SHP77 treated with DMSO at 0.1 percent for 48 hours (cell line): Measurements from ENCODE around the gene SETX.
"Not testable (repeated sequence)": the region's sequence is repeated elsewhere in the genome, so short reads cannot be mapped to it uniquely, and the experiment has no call there.

Experiments used
- DNase-seq: peaks from one replicate; lab custom pipeline; 2025; lab: John Stamatoyannopoulos, UW

Gene SETX

DNA sequence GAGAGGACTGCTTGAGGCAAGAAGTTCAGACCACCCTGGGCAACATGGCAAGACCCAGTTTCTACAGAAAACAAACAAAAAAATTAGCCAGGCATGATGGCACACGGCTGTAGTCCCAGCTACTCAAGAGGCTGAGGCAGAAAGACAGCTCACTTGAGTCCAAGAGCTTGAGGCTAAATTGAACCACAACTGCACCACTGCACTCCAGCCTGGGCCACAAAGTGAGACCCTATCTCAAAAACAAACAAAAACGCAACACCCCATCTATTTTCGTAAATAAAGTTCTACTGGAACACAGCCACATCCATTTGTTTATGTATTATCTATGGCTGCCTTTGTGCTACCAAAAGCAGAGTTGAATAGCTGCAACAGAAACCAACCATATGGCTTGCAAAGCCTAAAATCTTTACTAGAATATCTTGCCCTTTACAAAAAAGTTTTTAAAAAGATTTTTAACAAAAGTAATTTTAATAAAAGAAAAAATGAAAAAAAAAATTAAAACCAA is 67.5 kb downstream of the SETX start:
- DNase-seq: no peak

GRCh38 chr9:132283863-132284262 is 70.9 kb downstream of the SETX start:
- DNase-seq: no peak

GRCh38 chr9:132283165-132283564 is 71.6 kb downstream of the SETX start:
- DNase-seq: no peak

DNA sequence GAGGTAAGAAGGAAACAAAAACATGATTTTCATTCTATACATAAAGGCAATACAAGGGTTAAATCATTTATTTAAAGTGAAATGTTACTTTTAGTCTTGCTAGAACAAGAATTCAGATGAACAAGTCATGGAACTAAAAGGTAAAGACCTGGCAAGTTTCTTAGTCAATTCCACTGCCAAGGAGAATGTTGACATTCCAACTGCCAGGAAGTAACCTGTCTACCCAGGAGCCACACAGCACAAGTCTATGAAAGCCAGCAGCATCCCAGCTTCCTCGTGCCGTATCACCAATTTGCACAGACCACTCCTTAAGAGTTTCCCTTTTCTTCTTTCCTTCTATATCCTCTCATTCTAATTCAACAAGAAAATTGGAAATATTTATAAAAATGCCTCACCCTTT is 79.9 kb downstream of the SETX start:
- no peak for DNase-seq

- not testable (repeated sequence) for DNase-seq
These were observed 84.9 kb downstream of the SETX start for GRCh38 chr9:132269704-132270516.

DNA sequence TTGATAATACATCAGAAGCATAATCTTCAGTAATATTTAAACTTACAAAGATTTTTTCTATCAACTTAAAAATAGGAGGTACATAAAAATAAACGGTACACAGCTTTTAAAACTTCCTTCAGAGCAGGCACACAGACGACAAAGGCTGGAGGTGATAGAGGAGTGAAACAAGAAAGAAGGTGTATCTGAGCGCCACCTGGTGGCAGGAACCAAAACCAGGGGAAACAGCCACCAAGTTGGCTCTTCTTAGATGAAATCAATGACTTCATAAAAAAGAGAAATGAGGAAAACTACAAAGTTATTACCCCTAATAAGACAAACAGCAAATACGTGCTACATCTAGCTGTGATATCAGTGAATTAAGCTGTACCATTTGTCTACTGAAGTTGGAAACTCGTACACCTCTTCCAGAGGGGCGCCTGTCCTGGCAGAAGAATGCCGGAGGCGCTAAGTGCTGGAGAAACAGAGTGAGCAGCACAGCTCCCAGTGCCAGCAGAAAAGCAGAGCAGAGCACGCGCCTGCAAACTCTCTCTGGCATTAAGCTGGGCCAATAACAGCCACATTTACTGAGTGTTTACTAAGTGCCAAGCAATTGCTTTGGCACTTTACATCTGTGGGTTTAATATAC is 85.9 kb downstream of the SETX start:
- DNase-seq: peak; percentile 22

DNA sequence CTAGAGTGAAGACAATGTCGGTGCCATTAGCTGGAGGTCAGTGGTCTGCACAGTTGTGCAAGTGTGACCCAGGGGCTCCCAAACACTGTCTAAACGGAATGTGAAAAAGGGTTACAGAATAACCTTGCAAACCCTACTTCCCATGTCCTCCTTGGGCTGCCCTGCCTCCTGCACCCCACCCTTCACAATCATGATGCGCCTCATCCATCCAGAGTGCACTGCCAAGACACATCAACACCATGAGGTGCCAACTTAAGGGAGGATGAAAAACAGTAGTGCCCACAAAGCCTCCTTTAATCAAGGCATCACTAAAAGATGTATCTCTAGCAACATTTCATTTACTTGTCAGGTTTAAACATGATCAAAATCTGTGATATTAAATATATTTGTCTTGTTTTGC is 87.1 kb downstream of the SETX start:
- no peak for DNase-seq

- DNase-seq: no peak
These were observed 88.8 kb downstream of the SETX start for GRCh38 chr9:132266017-132266416.

GRCh38 chr9:132260846-132261245 is 93.9 kb downstream of the SETX start:
- DNase-seq: no peak

DNA sequence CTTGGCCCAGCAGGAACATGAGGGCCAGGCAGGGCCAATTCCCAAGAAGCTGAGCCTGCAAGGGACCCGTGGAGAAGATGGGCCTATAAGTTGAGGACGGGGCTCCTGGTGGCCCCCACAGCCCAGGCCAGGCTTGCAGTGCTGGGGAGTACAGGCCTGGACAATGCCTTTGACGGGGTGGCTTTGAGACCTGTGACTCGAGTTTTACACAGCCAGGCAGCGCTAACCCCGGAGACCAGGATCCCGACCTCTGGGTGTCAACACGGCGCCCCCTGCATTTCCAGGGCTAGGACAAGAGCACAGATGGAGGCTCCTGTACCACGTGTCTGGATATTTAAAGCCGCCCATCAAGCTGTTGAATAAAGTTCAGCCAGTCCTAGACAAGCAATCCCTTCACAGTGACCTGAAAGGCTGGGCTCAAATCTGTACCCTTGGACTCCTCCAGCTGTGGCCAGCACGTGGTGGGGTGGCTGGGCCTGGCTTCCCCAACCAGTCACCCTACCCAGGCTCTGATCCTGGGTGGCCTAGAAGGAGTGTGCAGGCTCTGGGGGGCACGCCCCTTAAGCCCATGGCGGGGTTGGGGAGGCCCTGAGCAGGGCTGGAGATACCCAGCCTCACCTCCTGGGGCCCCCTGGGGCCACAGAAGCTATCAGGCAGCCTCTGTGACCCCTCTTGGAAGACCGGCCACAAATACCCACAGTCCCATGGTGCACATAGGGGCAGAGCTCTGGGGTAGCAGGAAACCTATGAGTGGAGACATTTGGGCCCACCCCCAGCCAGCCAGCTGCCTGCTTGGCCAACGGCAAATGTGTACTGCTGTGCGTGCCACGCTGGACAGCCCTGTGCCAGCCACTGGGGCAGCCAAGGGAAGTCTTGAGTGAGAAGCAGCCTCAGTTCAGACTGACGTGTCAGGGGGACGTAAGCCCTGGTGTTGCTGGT is 104.2 kb downstream of the SETX start:
- DNase-seq: no peak

DNA sequence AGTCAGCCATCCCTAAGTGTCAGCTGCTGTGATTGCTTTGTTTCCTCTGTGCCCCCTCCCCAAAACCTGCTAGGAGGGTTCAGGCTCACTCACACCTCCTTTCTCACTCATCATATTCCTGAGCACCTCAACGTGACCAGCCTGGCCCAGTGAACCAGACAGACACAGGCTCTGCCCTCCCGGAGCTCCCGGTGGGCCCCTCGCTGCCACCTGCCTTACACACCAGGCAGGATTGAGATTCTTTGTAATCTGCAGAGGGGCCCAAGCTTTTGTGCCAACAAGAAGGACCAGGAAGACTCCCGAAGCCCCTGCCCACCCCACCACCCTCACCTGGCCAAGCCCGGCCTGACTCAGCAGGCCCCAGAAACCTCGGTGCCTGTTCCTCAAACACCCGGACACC is 105.1 kb downstream of the SETX start:
- DNase-seq: no peak

DNA sequence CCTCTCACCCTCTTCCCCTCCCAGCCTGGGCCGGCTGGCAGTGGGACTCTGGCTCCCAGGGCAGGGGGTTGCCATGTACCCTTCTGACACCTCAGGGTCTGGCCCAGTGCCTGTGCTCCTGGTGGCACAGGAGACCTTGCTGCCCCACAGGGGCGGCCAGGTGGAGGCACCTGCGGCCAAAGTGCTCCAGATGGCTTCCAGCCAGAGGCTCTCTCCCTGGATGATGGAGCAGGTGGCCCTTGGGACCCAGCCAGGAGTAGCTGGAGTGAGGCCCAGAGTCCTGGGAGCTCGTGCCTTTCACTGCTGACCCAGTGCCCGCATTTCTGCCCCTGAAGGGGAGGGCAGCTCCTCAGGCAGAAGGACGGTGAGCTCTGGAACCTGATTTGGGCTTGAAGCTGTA is 105.7 kb downstream of the SETX start:
- peak; percentile 49 for DNase-seq

DNA sequence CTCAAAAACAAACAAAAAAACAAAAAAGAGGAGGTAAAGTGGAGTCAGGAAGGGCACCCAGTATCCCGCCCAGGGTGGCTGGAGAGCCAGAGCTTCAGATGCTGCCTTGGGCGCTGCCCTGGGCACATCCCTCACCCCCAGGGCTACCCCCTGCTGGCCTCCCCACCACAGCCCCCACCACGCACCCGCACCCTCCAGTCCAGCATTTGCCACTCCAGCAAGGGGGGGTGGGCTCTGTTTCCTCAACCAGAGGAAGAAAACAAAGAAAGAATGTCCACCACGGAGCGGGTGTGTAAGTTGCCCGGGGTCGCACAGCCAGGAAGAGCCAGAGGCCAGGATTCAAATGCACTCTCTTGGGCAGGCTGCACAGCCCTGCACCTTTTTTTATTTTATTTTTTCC is 106.8 kb downstream of the SETX start:
- DNase-seq: no peak

GRCh38 chr9:132245465-132245864 is 109.3 kb downstream of the SETX start:
- no peak for DNase-seq

GRCh38 chr9:132244582-132245455 is 110.0 kb downstream of the SETX start:
- no peak for DNase-seq

DNA sequence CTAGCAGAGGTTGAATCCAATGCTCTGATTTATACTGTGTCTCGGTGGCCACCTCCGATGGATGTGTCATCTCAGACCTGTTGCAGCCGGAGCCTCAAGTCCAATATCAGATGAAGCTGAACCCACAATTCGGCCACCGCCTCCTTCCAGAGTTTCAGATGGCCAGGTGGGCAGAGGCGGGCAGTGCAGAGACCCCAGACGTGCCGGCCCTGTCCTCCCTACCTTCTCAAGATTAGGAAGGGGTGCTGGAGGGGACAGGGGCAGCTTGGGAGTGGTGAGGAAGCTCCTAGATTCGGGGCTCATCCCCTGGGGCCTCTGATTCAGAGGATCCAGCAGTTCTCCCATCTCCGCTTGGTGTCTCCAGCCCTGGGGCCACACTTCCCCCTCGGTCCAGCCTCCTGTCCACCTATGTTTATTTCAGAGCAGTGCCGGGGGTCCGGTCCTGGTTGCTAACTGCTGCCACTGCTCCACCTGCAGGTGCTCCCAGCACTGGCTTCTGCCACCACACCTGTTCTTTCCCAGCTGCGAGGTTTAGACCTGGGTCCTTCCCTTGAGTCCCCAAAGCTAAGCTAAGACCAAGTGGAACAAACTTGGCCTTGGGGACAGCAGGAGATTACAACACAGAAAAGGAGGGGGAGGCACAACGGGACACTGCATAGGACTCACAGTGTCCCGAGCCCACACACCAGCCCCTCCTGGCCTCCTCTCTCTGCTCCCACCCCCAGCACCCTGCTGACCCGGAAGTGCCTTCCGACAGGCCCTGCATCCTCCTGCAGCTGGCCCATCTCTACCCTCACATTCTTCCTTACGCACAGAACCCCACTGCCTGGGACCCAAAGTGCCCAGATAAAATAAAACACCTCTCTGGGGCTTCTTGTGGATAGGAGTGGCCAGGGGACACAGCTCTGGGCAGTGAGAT is 111.4 kb downstream of the SETX start:
- no peak for DNase-seq

DNA sequence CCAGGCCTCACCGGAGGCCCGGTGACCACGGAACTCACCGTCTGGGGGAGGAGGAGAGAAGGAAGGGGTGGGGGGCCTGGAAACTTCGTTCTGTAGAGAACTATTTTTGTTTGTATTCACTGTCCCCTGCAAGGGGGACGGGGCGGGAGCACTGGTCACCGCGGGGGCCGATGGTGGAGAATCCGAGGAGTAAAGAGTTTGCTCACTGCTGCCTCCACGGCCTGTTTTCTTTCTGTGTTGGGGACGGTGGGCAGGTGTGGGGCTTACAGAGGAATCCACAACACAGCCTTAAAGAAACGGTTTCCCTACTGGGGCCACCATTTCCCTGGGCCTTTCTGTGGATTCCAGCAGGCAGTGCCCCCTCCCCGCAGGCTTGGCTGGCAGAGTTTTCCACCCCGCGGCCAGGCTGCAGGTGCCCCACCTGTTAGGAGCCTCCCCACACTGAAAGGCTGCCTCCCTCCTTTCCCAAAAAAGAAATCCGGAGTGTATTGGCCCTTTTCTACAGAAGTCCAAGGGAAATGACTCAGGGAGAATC is 112.1 kb downstream of the SETX start:
- no peak for DNase-seq

DNA sequence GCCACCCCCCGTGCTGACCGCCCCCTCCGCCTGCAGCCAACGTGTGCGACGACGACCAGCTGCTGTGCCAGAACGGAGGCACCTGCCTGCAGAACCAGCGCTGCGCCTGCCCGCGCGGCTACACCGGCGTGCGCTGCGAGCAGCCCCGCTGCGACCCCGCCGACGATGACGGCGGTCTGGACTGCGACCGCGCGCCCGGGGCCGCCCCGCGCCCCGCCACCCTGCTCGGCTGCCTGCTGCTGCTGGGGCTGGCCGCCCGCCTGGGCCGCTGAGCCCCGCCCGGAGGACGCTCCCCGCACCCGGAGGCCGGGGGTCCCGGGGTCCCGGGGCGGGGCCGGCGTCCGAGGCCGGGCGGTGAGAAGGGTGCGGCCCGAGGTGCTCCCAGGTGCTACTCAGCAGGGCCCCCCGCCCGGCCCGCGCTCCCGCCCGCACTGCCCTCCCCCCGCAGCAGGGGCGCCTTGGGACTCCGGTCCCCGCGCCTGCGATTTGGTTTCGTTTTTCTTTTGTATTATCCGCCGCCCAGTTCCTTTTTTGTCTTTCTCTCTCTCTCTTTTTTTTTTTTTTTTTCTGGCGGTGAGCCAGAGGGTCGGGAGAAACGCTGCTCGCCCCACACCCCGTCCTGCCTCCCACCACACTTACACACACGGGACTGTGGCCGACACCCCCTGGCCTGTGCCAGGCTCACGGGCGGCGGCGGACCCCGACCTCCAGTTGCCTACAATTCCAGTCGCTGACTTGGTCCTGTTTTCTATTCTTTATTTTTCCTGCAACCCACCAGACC is 112.8 kb downstream of the SETX start:
- no peak for DNase-seq

- DNase-seq: no peak
These were observed 113.3 kb downstream of the SETX start for GRCh38 chr9:132241483-132241839.
